IPS-NIHi7 (cell line): ENCODE measurements around the gene MAP3K20.
"Not testable (repeated sequence)": the region's sequence is repeated elsewhere in the genome, so short reads cannot be mapped to it uniquely, and the experiment has no call there.

Source experiments
- DNase-seq: peaks from one replicate; pipeline ENCODE4 v3.0.0; 2012; ENCODE audit warnings: mixed read lengths; ENCODE audit errors: extremely low spot score

MAP3K20 gene

GRCh38 chr2:173087214-173087581 lies 11.6 kb downstream of the MAP3K20 start:
- no peak for DNase-seq

GRCh38 chr2:173087793-173088496 lies 12.3 kb downstream of the MAP3K20 start:
- no peak for DNase-seq

GRCh38 chr2:173090276-173090877 lies 14.7 kb downstream of the MAP3K20 start:
- peak; percentile 24 for DNase-seq

GRCh38 chr2:173090973-173091660 lies 15.5 kb downstream of the MAP3K20 start:
- DNase-seq: peak; percentile 29

GRCh38 chr2:173091910-173092309 lies 16.3 kb downstream of the MAP3K20 start:
- DNase-seq: no peak

GRCh38 chr2:173092844-173093402 lies 17.3 kb downstream of the MAP3K20 start:
- no peak for DNase-seq

- DNase-seq: not testable (repeated sequence)
Measured at GRCh38 chr2:173093617-173094016, 18.0 kb downstream of the MAP3K20 start.

GRCh38 chr2:173094731-173095130 lies 19.1 kb downstream of the MAP3K20 start:
- DNase-seq: no peak

- DNase-seq: no peak
Measured at GRCh38 chr2:173095356-173095755, 19.7 kb downstream of the MAP3K20 start.

GRCh38 chr2:173099271-173099670 lies 23.6 kb downstream of the MAP3K20 start:
- DNase-seq: no peak

- DNase-seq: no peak
Measured at GRCh38 chr2:173099804-173100203, 24.2 kb downstream of the MAP3K20 start.

GRCh38 chr2:173101687-173102086 lies 26.0 kb downstream of the MAP3K20 start:
- DNase-seq: no peak

- DNase-seq: no peak
Measured at GRCh38 chr2:173104156-173104555, 28.5 kb downstream of the MAP3K20 start.

GRCh38 chr2:173106959-173107628 lies 31.4 kb downstream of the MAP3K20 start:
- DNase-seq: no peak

GRCh38 chr2:173107629-173108022 lies 32.0 kb downstream of the MAP3K20 start:
- no peak for DNase-seq

GRCh38 chr2:173109253-173110188 lies 33.9 kb downstream of the MAP3K20 start:
- DNase-seq: no peak

- no peak for DNase-seq
Measured at GRCh38 chr2:173117678-173118077, 42.0 kb downstream of the MAP3K20 start.

- no peak for DNase-seq
Measured at GRCh38 chr2:173118395-173118794, 42.7 kb downstream of the MAP3K20 start.

GRCh38 chr2:173119069-173119807 lies 43.6 kb downstream of the MAP3K20 start:
- DNase-seq: no peak

GRCh38 chr2:173119944-173120343 lies 44.3 kb downstream of the MAP3K20 start:
- no peak for DNase-seq
